ENCODE data around the gene TALDO1.
A peak's percentile ranks its signal among the peaks of the same experiment; 100 is the strongest.

The TALDO1 gene

GRCh38 chr11:704781-705645 is 42.3 kb upstream of the TALDO1 start:
- peak overlapping the region; percentile 22 for H3K4me3 ChIP-seq (ENCODE audit: insufficient read depth, low read depth, low read length)

GRCh38 chr11:705646-706438 is 41.4 kb upstream of the TALDO1 start, which contains the start of gene EPS8L2:
Gene EPS8L2 (plus strand): TSS chr11:706231. CDS start chr11:709408, 3,177 bp downstream.
- no peaks in the 10 kb centered on the region for H3K36me3 ChIP-seq (ENCODE audit: control insufficient read depth, insufficient read depth, low read length)
- 15 to 16% methylated on average over 90 of the region's 90 CpGs for WGBS, 2 experiments
- H3K27me3 ChIP-seq (ENCODE audit: control insufficient read depth, insufficient read depth, low read length, poor library complexity, severe bottlenecking): peaks cover 26% of the 10 kb centered on the region
- H3K9me3 ChIP-seq (ENCODE audit: control insufficient read depth, low read length): no peaks in the 10 kb centered on the region
- peak within 1 kb of the TSS; percentile 22 for H3K4me3 ChIP-seq (ENCODE audit: insufficient read depth, low read depth, low read length)
- peaks cover 17% of the 10 kb centered on the region for H3K4me1 ChIP-seq (ENCODE audit: control insufficient read depth, insufficient read depth, low read length)
- H3K27ac ChIP-seq (ENCODE audit: insufficient read depth, low read depth, low read length, poor library complexity, severe bottlenecking): no peak within 1 kb of the TSS

More at GRCh38 chr11:704781-705645, 42.3 kb upstream of the TALDO1 start:
- 89 to 90% methylated on average over 27 of the region's 27 CpGs for WGBS, 2 experiments
- Histone ChIP-seq H3K36me3 (ENCODE audit: control insufficient read depth, insufficient read depth, low read length) (no peaks in the 10 kb centered on the region), H3K27me3 (ENCODE audit: control insufficient read depth, insufficient read depth, low read length, poor library complexity, severe bottlenecking) (peaks cover 26% of the 10 kb centered on the region), H3K4me1 (ENCODE audit: control insufficient read depth, insufficient read depth, low read length) (peaks cover 16% of the 10 kb centered on the region), H3K27ac (ENCODE audit: insufficient read depth, low read depth, low read length, poor library complexity, severe bottlenecking) (no peak overlapping the region), H3K9me3 (ENCODE audit: control insufficient read depth, low read length) (no peaks in the 10 kb centered on the region)

- peak overlapping the region; percentile 22 for H3K4me3 ChIP-seq (ENCODE audit: insufficient read depth, low read depth, low read length)
- peaks cover 26% of the 10 kb centered on the region for H3K27me3 ChIP-seq (ENCODE audit: control insufficient read depth, insufficient read depth, low read length, poor library complexity, severe bottlenecking)
- WGBS, 2 experiments: 14 to 16% methylated on average over 22 of the region's 22 CpGs
- no peaks in the 10 kb centered on the region for H3K9me3 ChIP-seq (ENCODE audit: control insufficient read depth, low read length)
- no peaks in the 10 kb centered on the region for H3K36me3 ChIP-seq (ENCODE audit: control insufficient read depth, insufficient read depth, low read length)
- no peak overlapping the region for H3K27ac ChIP-seq (ENCODE audit: insufficient read depth, low read depth, low read length, poor library complexity, severe bottlenecking)
- peaks cover 17% of the 10 kb centered on the region for H3K4me1 ChIP-seq (ENCODE audit: control insufficient read depth, insufficient read depth, low read length)
Observed at GRCh38 chr11:706439-706956, 40.8 kb upstream of the TALDO1 start.

GRCh38 chr11:706957-707816 is 40.1 kb upstream of the TALDO1 start:
- Histone ChIP-seq H3K4me3 (ENCODE audit: insufficient read depth, low read depth, low read length) (no peak overlapping the region), H3K4me1 (ENCODE audit: control insufficient read depth, insufficient read depth, low read length) (peaks cover 17% of the 10 kb centered on the region), H3K27ac (ENCODE audit: insufficient read depth, low read depth, low read length, poor library complexity, severe bottlenecking) (no peak overlapping the region), H3K27me3 (ENCODE audit: control insufficient read depth, insufficient read depth, low read length, poor library complexity, severe bottlenecking) (peaks cover 26% of the 10 kb centered on the region), H3K9me3 (ENCODE audit: control insufficient read depth, low read length) (no peaks in the 10 kb centered on the region), H3K36me3 (ENCODE audit: control insufficient read depth, insufficient read depth, low read length) (no peaks in the 10 kb centered on the region)
- WGBS, 2 experiments: 45 to 47% methylated on average over 30 of the region's 30 CpGs

- peaks cover 17% of the 10 kb centered on the region for H3K4me1 ChIP-seq (ENCODE audit: control insufficient read depth, insufficient read depth, low read length)
- no peak overlapping the region for H3K27ac ChIP-seq (ENCODE audit: insufficient read depth, low read depth, low read length, poor library complexity, severe bottlenecking)
- peaks cover 26% of the 10 kb centered on the region for H3K27me3 ChIP-seq (ENCODE audit: control insufficient read depth, insufficient read depth, low read length, poor library complexity, severe bottlenecking)
- no peaks in the 10 kb centered on the region for H3K9me3 ChIP-seq (ENCODE audit: control insufficient read depth, low read length)
- H3K36me3 ChIP-seq (ENCODE audit: control insufficient read depth, insufficient read depth, low read length): no peaks in the 10 kb centered on the region
- no peak overlapping the region for H3K4me3 ChIP-seq (ENCODE audit: insufficient read depth, low read depth, low read length)
- WGBS, 2 experiments: 84 to 86% methylated on average over 16 of the region's 16 CpGs
Observed at GRCh38 chr11:707817-708420, 39.3 kb upstream of the TALDO1 start.

GRCh38 chr11:708511-708910 is 38.8 kb upstream of the TALDO1 start:
- Histone ChIP-seq H3K4me3 (ENCODE audit: insufficient read depth, low read depth, low read length) (no peak overlapping the region), H3K27me3 (ENCODE audit: control insufficient read depth, insufficient read depth, low read length, poor library complexity, severe bottlenecking) (peaks cover 26% of the 10 kb centered on the region), H3K9me3 (ENCODE audit: control insufficient read depth, low read length) (no peaks in the 10 kb centered on the region), H3K36me3 (ENCODE audit: control insufficient read depth, insufficient read depth, low read length) (no peaks in the 10 kb centered on the region), H3K27ac (ENCODE audit: insufficient read depth, low read depth, low read length, poor library complexity, severe bottlenecking) (no peak overlapping the region), H3K4me1 (ENCODE audit: control insufficient read depth, insufficient read depth, low read length) (peaks cover 17% of the 10 kb centered on the region)
- 93 to 94% methylated on average over 6 to 7 of the region's 7 CpGs for WGBS, 2 experiments

- Histone ChIP-seq H3K4me3 (ENCODE audit: insufficient read depth, low read depth, low read length) (no peak overlapping the region), H3K36me3 (ENCODE audit: control insufficient read depth, insufficient read depth, low read length) (no peaks in the 10 kb centered on the region), H3K27ac (ENCODE audit: insufficient read depth, low read depth, low read length, poor library complexity, severe bottlenecking) (no peak overlapping the region), H3K27me3 (ENCODE audit: control insufficient read depth, insufficient read depth, low read length, poor library complexity, severe bottlenecking) (peaks cover 26% of the 10 kb centered on the region), H3K9me3 (ENCODE audit: control insufficient read depth, low read length) (no peaks in the 10 kb centered on the region), H3K4me1 (ENCODE audit: control insufficient read depth, insufficient read depth, low read length) (peaks cover 17% of the 10 kb centered on the region)
- WGBS, 2 experiments: 86% methylated on average over 27 of the region's 27 CpGs
Observed at GRCh38 chr11:709109-709997, 37.9 kb upstream of the TALDO1 start.

- H3K36me3 ChIP-seq (ENCODE audit: control insufficient read depth, insufficient read depth, low read length): no peaks in the 10 kb centered on the region
- peaks cover under 1% of the 10 kb centered on the region for H3K27me3 ChIP-seq (ENCODE audit: control insufficient read depth, insufficient read depth, low read length, poor library complexity, severe bottlenecking)
- H3K27ac ChIP-seq (ENCODE audit: insufficient read depth, low read depth, low read length, poor library complexity, severe bottlenecking): no peak overlapping the region
- H3K9me3 ChIP-seq (ENCODE audit: control insufficient read depth, low read length): no peaks in the 10 kb centered on the region
- no peak overlapping the region for H3K4me3 ChIP-seq (ENCODE audit: insufficient read depth, low read depth, low read length)
- peaks cover 6% of the 10 kb centered on the region for H3K4me1 ChIP-seq (ENCODE audit: control insufficient read depth, insufficient read depth, low read length)
- 94 to 95% methylated on average over 5 of the region's 6 CpGs for WGBS, 2 experiments
Observed at GRCh38 chr11:714436-714835, 32.8 kb upstream of the TALDO1 start.
